CD4-positive, alpha-beta T cell (primary cell): ENCODE data around the gene CTPS2. TPM values are rescaled to one million over a fixed set of nuclear protein-coding genes. Genes with fewer than 3 reads are reported as not detected.
"Not testable (repeated sequence)": the region's sequence is repeated elsewhere in the genome, so short reads cannot be mapped to it uniquely, and the experiment has no call there.

Experiments
- ATAC-seq: fragments of 200-7000 bp; cut with Tn5 transposase; one replicate; pipeline ENCODE4 v1.10.0; 2022; ENCODE audit warnings: mild to moderate bottlenecking; ENCODE audit not compliant: poor library complexity
- CTCF ChIA-PET: fragments of 350-600 bp; sonication (Branson Sonifier 250); formaldehyde crosslinking; loops from one replicate; lab custom pipeline; 2021; ENCODE audit warnings: antibody characterized with exemption, inconsistent platforms; lab: Charles Lee
- POLR2A ChIA-PET: fragments of 350-600 bp; sonication (Branson Sonifier 250); formaldehyde crosslinking; loops from one replicate; lab custom pipeline; 2021; ENCODE audit warnings: antibody characterized with exemption, inconsistent platforms; lab: Charles Lee
- DNase-seq, 14 experiments: peaks; one replicate each; pipeline ENCODE4 v3.0.0-alpha.2; 2013 to 2020; ENCODE audit warnings: mixed read lengths in 2 of 14
- H3K27ac ChIP-seq, 2 donors: one replicate each; pipeline versions ENCODE4 v1.5.1 to v1.7.0; 2013; ENCODE audit warnings: low read length in 2 of 2, low read depth in 1 of 2, mild to moderate bottlenecking in 1 of 2
- H3K27me3 ChIP-seq, 2 experiments: 1 replicate in 1 of 2; 2 replicates in 1 of 2; pipeline versions ENCODE4 v1.6.1 to v1.7.0; 2013; ENCODE audit warnings: low read length in 2 of 2, control low read depth in 1 of 2, mild to moderate bottlenecking in 1 of 2, moderate library complexity in 1 of 2; ENCODE audit not compliant: insufficient read depth in 2 of 2, control insufficient read depth in 1 of 2
- H3K36me3 ChIP-seq: one replicate; pipeline ENCODE4 v1.6.1; 2013; ENCODE audit warnings: low read length, control low read depth; ENCODE audit not compliant: insufficient read depth
- H3K4me1 ChIP-seq: one replicate; pipeline ENCODE4 v1.6.1; 2013; ENCODE audit warnings: low read length, control low read depth; ENCODE audit not compliant: insufficient read depth
- H3K4me3 ChIP-seq: one replicate; pipeline ENCODE4 v1.5.1; 2013; ENCODE audit warnings: mild to moderate bottlenecking, low read length, moderate library complexity
- H3K9me3 ChIP-seq, 2 experiments: 1 replicate in 1 of 2; 2 replicates in 1 of 2; pipeline versions ENCODE4 v1.6.1 to v1.7.0; 2013; ENCODE audit warnings: low read length in 2 of 2, mild to moderate bottlenecking in 2 of 2, control low read depth in 1 of 2, moderate library complexity in 1 of 2; ENCODE audit not compliant: control insufficient read depth in 1 of 2, insufficient read depth in 1 of 2
- H3K27ac Mint-ChIP-seq: one replicate; pipeline ENCODE4 v1.8.0; 2020; ENCODE audit warnings: mixed read lengths
- H3K27me3 Mint-ChIP-seq: one replicate; pipeline ENCODE4 v1.8.0; 2021; ENCODE audit warnings: mixed read lengths
- H3K36me3 Mint-ChIP-seq: one replicate; pipeline ENCODE4 v1.8.0; 2021; ENCODE audit warnings: low read depth, mixed read lengths
- H3K4me1 Mint-ChIP-seq: one replicate; pipeline ENCODE4 v1.8.0; 2021; ENCODE audit warnings: low read depth, mixed read lengths
- H3K4me3 Mint-ChIP-seq: one replicate; pipeline ENCODE4 v1.8.0; 2020; ENCODE audit warnings: mild to moderate bottlenecking, mixed read lengths
- H3K9me3 Mint-ChIP-seq: one replicate; pipeline ENCODE4 v1.8.0; 2020; ENCODE audit warnings: mixed read lengths
- CTCF ChIP-seq: fragments of 200-600 bp; IDR thresholded peaks from one replicate; pipeline ENCODE4 v1.8.0; 2022; ENCODE audit warnings: antibody characterized with exemption, mild to moderate bottlenecking
- intact Hi-C, 2 experiments: fragments of 100-400 bp; cut with DNase I in 1 of 2; cut with micrococcal nuclease in 1 of 2; formaldehyde crosslinking; loops; one replicate each; pipeline versions ENCODE4 v1.15.1 to v1.9.0; 2023 to 2025; cut with DNase I, micrococcal nuclease
- total RNA-seq, 174 experiments: library from RNA in 2 of 174; stranded (reverse) in 2 of 174; gene quantifications; one replicate each; pipeline ENCODE4 v1.2.3 and lab custom pipeline; 2021 to 2026

The CTPS2 gene
- total RNA-seq, 2 experiments from 2014 or later = 3.8 to 4.6 TPM

- H3K27me3 Mint-ChIP-seq, CTCF ChIA-PET, H3K4me3 ChIP-seq, POLR2A ChIA-PET, ATAC-seq, H3K27ac ChIP-seq, H3K36me3 ChIP-seq, H3K9me3 Mint-ChIP-seq, H3K9me3 ChIP-seq, H3K27ac Mint-ChIP-seq, DNase-seq, H3K4me3 Mint-ChIP-seq, H3K27me3 ChIP-seq: not testable (repeated sequence)
- intact Hi-C loops = loop anchor here in 1 of 2 experiments (5.0 to 10.0 kb wide), 3 partner anchors 72 to 1041 kb away; partner anchors contain the start of genes AP1S2 and TXLNG
- Mint-ChIP-seq H3K4me1 (peaks cover 27% of the 10 kb centered on the region), H3K36me3 (peaks cover 18% of the 10 kb centered on the region)
- H3K4me1 ChIP-seq = peaks cover 22% of the 10 kb centered on the region
Observed at GRCh38 chrX:16715638-16716037, 3.2 kb upstream of the CTPS2 start.

GRCh38 chrX:16714504-16714903, 2.0 kb upstream of the CTPS2 start:
- no peak overlapping the region for H3K27ac Mint-ChIP-seq
- H3K4me1 Mint-ChIP-seq = peaks cover 17% of the 10 kb centered on the region
- Histone ChIP-seq H3K4me3 (no peak overlapping the region), H3K36me3 (no peaks in the 10 kb centered on the region), H3K27me3 (no peaks in the 10 kb centered on the region), H3K27ac (no peak overlapping the region), H3K4me1 (peaks cover 13% of the 10 kb centered on the region), H3K9me3 (no peaks in the 10 kb centered on the region)
- CTCF ChIA-PET = no interaction called here
- H3K4me3 Mint-ChIP-seq = no peak overlapping the region
- ATAC-seq = no peak
- POLR2A ChIA-PET = no interaction called here
- no peaks in the 10 kb centered on the region for H3K27me3 Mint-ChIP-seq
- no peak for TF ChIP-seq CTCF
- H3K36me3 Mint-ChIP-seq = peaks cover 10% of the 10 kb centered on the region
- DNase-seq = no peak
- H3K9me3 Mint-ChIP-seq = no peaks in the 10 kb centered on the region
- intact Hi-C loops = loop anchor here in 1 of 2 experiments (10.0 kb wide), 2 partner anchors 860 to 1040 kb away; partner anchors contain the start of gene AP1S2

- ChIA-PET CTCF (interaction anchor here (0.9 to 1.4 kb wide), 2 partner anchors 17 to 30 kb away, joined by 3 to 4 read pairs; no protein-coding TSS in a partner anchor), POLR2A (interaction anchor here (0.6 to 1.1 kb wide), 2 partner anchors 11 to 941 kb away, joined by 3 read pairs; no protein-coding TSS in a partner anchor)
- no peaks in the 10 kb centered on the region for H3K9me3 Mint-ChIP-seq
- no peak overlapping the region for H3K27ac ChIP-seq
- peak overlapping the region; percentile 91 for H3K27ac Mint-ChIP-seq
- peak overlapping the region; percentile 92 for H3K4me3 Mint-ChIP-seq
- no peaks in the 10 kb centered on the region for H3K27me3 ChIP-seq
- no peak for TF ChIP-seq CTCF
- peaks cover 13% of the 10 kb centered on the region for H3K4me1 ChIP-seq
- H3K36me3 Mint-ChIP-seq = peaks cover 7% of the 10 kb centered on the region
- peak overlapping the region; percentile 70 for H3K4me3 ChIP-seq
- no peaks in the 10 kb centered on the region for H3K9me3 ChIP-seq
- intact Hi-C loops = loop anchor here in 1 of 2 experiments (10.0 kb wide), 2 partner anchors 857 to 1037 kb away; partner anchors contain the start of gene AP1S2
- DNase-seq = peak in 4 of 14 experiments; percentile 1 to 26 (median 11)
- ATAC-seq = peak; percentile 40
- no peaks in the 10 kb centered on the region for H3K36me3 ChIP-seq
- H3K27me3 Mint-ChIP-seq = no peaks in the 10 kb centered on the region
- peaks cover 8% of the 10 kb centered on the region for H3K4me1 Mint-ChIP-seq
Observed at GRCh38 chrX:16711893-16712547, 449 bp downstream of the CTPS2 start.
